ENCODE data around the gene DRAM1.
"Not testable (repeated sequence)": the region's sequence is repeated elsewhere in the genome, so short reads cannot be mapped to it uniquely, and the experiment has no call there.

DRAM1 gene

DNA sequence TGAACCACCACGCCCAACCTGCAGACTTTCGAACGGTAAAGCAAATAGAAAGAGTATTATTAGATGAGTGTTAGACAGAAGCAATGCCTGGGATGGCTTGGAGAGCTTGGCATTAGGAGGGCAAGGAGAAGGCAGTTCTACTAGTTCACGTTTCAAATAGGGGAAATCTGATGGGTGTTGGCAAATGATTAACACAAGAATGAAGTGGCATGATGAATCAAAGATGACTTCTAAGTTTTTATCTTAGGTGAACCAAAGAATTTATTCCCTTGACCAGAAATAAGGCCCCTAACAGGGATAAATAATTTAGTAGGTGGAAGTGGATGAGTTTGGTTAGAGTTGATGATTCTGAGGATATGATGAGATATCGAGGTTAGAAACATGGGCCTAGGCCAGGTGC, 38.5 kb downstream of the DRAM1 start:
- H3K27ac ChIP-seq (ENCODE audit: low read length): peak overlapping the region; percentile 93
- H3K9me3 ChIP-seq (ENCODE audit: insufficient read depth, low read length): no peaks in the 10 kb centered on the region
- no peaks in the 10 kb centered on the region for H4K20me1 ChIP-seq (ENCODE audit: insufficient read depth, low read length)
- H3K4me2 ChIP-seq (ENCODE audit: low read length): 0 out of 2 replicates have a peak overlapping the region, but pooled peaks have one; percentile 10
- H3K4me3 ChIP-seq (ENCODE audit: low read length): no peak overlapping the region
- TF ChIP-seq, protein P1, sequence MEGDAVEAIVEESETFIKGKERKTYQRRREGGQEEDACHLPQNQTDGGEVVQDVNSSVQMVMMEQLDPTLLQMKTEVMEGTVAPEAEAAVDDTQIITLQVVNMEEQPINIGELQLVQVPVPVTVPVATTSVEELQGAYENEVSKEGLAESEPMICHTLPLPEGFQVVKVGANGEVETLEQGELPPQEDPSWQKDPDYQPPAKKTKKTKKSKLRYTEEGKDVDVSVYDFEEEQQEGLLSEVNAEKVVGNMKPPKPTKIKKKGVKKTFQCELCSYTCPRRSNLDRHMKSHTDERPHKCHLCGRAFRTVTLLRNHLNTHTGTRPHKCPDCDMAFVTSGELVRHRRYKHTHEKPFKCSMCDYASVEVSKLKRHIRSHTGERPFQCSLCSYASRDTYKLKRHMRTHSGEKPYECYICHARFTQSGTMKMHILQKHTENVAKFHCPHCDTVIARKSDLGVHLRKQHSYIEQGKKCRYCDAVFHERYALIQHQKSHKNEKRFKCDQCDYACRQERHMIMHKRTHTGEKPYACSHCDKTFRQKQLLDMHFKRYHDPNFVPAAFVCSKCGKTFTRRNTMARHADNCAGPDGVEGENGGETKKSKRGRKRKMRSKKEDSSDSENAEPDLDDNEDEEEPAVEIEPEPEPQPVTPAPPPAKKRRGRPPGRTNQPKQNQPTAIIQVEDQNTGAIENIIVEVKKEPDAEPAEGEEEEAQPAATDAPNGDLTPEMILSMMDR (IDR thresholded peaks at IDR 0.05; ENCODE audit: low read depth, low read length): no peak
- TF ChIP-seq EZH2phosphoT487 (IDR thresholded peaks at IDR 0.05; ENCODE audit: low read depth): no peak
- no peak overlapping the region for H3K9ac ChIP-seq (ENCODE audit: low read length)
- peaks cover 46% of the 10 kb centered on the region for H3K4me1 ChIP-seq (ENCODE audit: low read length)
- no peaks in the 10 kb centered on the region for H3K27me3 ChIP-seq (ENCODE audit: low read depth, low read length)
- H3K79me2 ChIP-seq (ENCODE audit: low read length): peaks cover 30% of the 10 kb centered on the region
- no peak overlapping the region for H2AFZ ChIP-seq (ENCODE audit: low read depth, low read length)
- peaks cover 42% of the 10 kb centered on the region for H3K36me3 ChIP-seq (replicated peaks; ENCODE audit: low read depth, low read length)

DNA sequence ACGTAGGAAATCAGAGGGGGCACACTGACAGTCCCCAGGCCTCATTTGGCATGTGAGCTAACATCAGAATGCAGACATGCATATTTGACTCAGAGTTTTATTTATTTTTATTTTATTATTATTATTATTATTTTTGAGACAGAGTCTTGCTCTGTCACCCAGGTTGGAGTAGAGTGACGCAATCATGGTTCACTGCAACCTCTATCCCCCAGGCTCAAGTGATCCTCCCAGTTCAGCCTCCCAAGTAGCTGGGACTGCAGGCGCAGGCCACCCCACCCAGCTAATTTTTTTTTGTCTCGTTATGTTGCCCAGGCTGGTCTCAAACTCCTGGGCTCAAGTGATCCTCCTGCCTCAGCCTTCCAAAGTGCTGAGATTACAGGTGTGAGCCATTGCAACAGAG, 41.4 kb downstream of the DRAM1 start:
- Histone ChIP-seq H3K27ac (ENCODE audit: low read length) (peak overlapping the region; percentile 93), H3K4me1 (ENCODE audit: low read length) (peaks cover 67% of the 10 kb centered on the region), H3K4me2 (ENCODE audit: low read length) (peak overlapping the region; percentile 65; the same call in 1 of the 2 replicates), H3K79me2 (ENCODE audit: low read length) (peaks cover 21% of the 10 kb centered on the region), H3K36me3 (replicated peaks; ENCODE audit: low read depth, low read length) (peaks cover 53% of the 10 kb centered on the region), H3K9ac (ENCODE audit: low read length) (peak overlapping the region; percentile 80)
- H2AFZ ChIP-seq (ENCODE audit: low read depth, low read length); H3K27me3 ChIP-seq (ENCODE audit: low read depth, low read length); H3K4me3 ChIP-seq (ENCODE audit: low read length); H3K9me3 ChIP-seq (ENCODE audit: insufficient read depth, low read length); H4K20me1 ChIP-seq (ENCODE audit: insufficient read depth, low read length): not testable (repeated sequence)

GRCh38 chr12:101919447-101919846, 42.1 kb downstream of the DRAM1 start:
- Histone ChIP-seq H3K27ac (ENCODE audit: low read length) (peak overlapping the region; percentile 21; the same call in 1 of the 2 replicates), H3K79me2 (ENCODE audit: low read length) (peaks cover 21% of the 10 kb centered on the region), H3K4me1 (ENCODE audit: low read length) (peaks cover 67% of the 10 kb centered on the region)

DNA sequence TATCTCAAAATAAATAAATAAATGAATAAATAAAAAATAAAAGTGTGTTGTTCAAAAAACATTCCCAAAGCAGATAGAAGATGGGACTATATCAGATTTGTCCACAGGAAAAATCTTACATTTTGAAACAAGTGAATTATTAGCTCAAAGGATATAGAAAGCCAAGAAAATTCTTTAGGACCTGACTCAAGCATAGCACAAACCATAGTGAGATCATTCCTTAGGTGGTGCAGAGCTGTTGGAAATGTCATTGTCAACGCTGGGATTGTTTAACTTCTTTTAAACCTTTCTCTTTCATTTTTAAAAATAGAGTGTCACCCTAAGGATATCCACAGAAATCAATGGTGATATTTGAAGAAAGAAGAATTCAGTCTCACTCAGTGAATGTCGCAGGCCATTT, 43.5 kb downstream of the DRAM1 start:
- H3K79me2 ChIP-seq (ENCODE audit: low read length): peaks cover 21% of the 10 kb centered on the region
- no peak for TF ChIP-seq EZH2phosphoT487 (IDR thresholded peaks at IDR 0.05; ENCODE audit: low read depth)
- TF ChIP-seq, protein P1 (IDR thresholded peaks at IDR 0.05; ENCODE audit: low read depth, low read length): no peak
- H3K9me3 ChIP-seq (ENCODE audit: insufficient read depth, low read length): peaks cover 5% of the 10 kb centered on the region; the same call in 1 of the 2 replicates
- H3K27ac ChIP-seq (ENCODE audit: low read length): peak overlapping the region; percentile 17; the same call in 1 of the 2 replicates
- no peak overlapping the region for H3K4me3 ChIP-seq (ENCODE audit: low read length)
- H3K4me2 ChIP-seq (ENCODE audit: low read length): no peak overlapping the region
- H3K4me1 ChIP-seq (ENCODE audit: low read length): peaks cover 71% of the 10 kb centered on the region
- peaks cover 56% of the 10 kb centered on the region for H3K36me3 ChIP-seq (replicated peaks; ENCODE audit: low read depth, low read length)
- no peaks in the 10 kb centered on the region for H3K27me3 ChIP-seq (ENCODE audit: low read depth, low read length)
- 0 out of 2 replicates have a peak overlapping the region, but pooled peaks have one; percentile 0 for H3K9ac ChIP-seq (ENCODE audit: low read length)
- no peak overlapping the region for H2AFZ ChIP-seq (ENCODE audit: low read depth, low read length)
- no peaks in the 10 kb centered on the region for H4K20me1 ChIP-seq (ENCODE audit: insufficient read depth, low read length)

More at GRCh38 chr12:101919447-101919846, 42.1 kb downstream of the DRAM1 start:
- Histone ChIP-seq H4K20me1 (ENCODE audit: insufficient read depth, low read length) (no peaks in the 10 kb centered on the region), H3K27me3 (ENCODE audit: low read depth, low read length) (no peaks in the 10 kb centered on the region), H3K9ac (ENCODE audit: low read length) (no peak overlapping the region), H2AFZ (ENCODE audit: low read depth, low read length) (no peak overlapping the region), H3K4me2 (ENCODE audit: low read length) (no peak overlapping the region), H3K36me3 (replicated peaks; ENCODE audit: low read depth, low read length) (peaks cover 56% of the 10 kb centered on the region), H3K4me3 (ENCODE audit: low read length) (no peak overlapping the region), H3K9me3 (ENCODE audit: insufficient read depth, low read length) (peaks cover 5% of the 10 kb centered on the region; the same call in 1 of the 2 replicates)
- TF ChIP-seq EZH2phosphoT487 (IDR thresholded peaks at IDR 0.05; ENCODE audit: low read depth): no peak
- TF ChIP-seq, protein P1 (IDR thresholded peaks at IDR 0.05; ENCODE audit: low read depth, low read length): no peak
